GM21528 (cell line): ENCODE results near the gene AIRE.
"Not testable (repeated sequence)": the region's sequence is repeated elsewhere in the genome, so short reads cannot be mapped to it uniquely, and the experiment has no call there.

Experiments used
- ATAC-seq: cut with Tn5 transposase; IDR thresholded peaks from one replicate; pipeline ENCODE4 v1.9.1; 2021; ENCODE audit warnings: mild to moderate bottlenecking, moderate library complexity; ENCODE audit not compliant: unreplicated experiment, low FRiP score

AIRE gene

GRCh38 chr21:44265734-44266270, 19.9 kb upstream of the AIRE start:
- no peak for ATAC-seq

GRCh38 chr21:44267655-44268142, 18.0 kb upstream of the AIRE start:
- no peak for ATAC-seq

GRCh38 chr21:44269090-44269489, 16.6 kb upstream of the AIRE start:
- ATAC-seq, result no peak

- no peak for ATAC-seq
Observed at GRCh38 chr21:44271558-44272283, 14.0 kb upstream of the AIRE start.

- ATAC-seq, result no peak
Observed at GRCh38 chr21:44272284-44272858, 13.3 kb upstream of the AIRE start.

GRCh38 chr21:44273046-44273445, 12.6 kb upstream of the AIRE start:
- no peak for ATAC-seq

- ATAC-seq, result no peak
Observed at GRCh38 chr21:44275041-44275440, 10.6 kb upstream of the AIRE start.

- no peak for ATAC-seq
Observed at GRCh38 chr21:44279354-44280260, 6.1 kb upstream of the AIRE start.

GRCh38 chr21:44281801-44282200, 3.9 kb upstream of the AIRE start:
- ATAC-seq, result no peak

GRCh38 chr21:44282370-44282769, 3.3 kb upstream of the AIRE start:
- no peak for ATAC-seq

- not testable (repeated sequence) for ATAC-seq
Observed at GRCh38 chr21:44283211-44283785, 2.4 kb upstream of the AIRE start.

- no peak for ATAC-seq
Observed at GRCh38 chr21:44283948-44284347, 1.7 kb upstream of the AIRE start.

GRCh38 chr21:44286086-44286715, 525 bp downstream of the AIRE start:
- ATAC-seq, result no peak

- ATAC-seq, result no peak
Observed at GRCh38 chr21:44286716-44287632, 1.3 kb downstream of the AIRE start.

- ATAC-seq, result no peak
Observed at GRCh38 chr21:44288251-44289110, 2.8 kb downstream of the AIRE start.

- no peak for ATAC-seq
Observed at GRCh38 chr21:44289381-44290010, 3.8 kb downstream of the AIRE start.

- ATAC-seq, result no peak
Observed at GRCh38 chr21:44290327-44291077, 4.8 kb downstream of the AIRE start.
